ENCODE data around the gene DCUN1D4.

DNA sequence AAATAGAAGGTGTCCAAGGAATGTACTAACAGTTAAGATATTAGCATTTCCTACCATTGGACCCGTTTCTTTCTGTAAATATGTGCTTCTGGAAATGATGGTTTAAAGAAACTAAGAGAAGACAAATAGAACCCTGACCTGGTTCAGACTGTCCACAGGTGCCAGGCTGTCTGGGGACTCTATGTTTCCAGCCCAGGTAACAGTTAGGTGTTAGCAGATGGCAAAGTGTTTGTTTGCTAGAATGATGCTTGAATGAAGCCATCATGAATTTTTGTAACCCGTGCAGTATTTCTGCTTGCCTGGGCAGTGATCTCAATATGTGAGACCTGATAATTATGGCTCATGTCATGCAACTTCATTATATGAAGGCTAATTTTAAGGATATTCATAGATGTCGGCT is 89.7 kb downstream of the DCUN1D4 start:
- TF ChIP-seq CTCF (IDR thresholded peaks at IDR 0.05) (no peak), SIN3A (IDR thresholded peaks at IDR 0.05; ENCODE audit: borderline replicate concordance, low read depth, low read length) (no peak), ZBTB33 (IDR thresholded peaks at IDR 0.05; ENCODE audit: borderline replicate concordance, low read depth) (no peak), FOXM1 (IDR thresholded peaks at IDR 0.05; ENCODE audit: low read depth) (no peak), IRF3 (IDR thresholded peaks at IDR 0.05; ENCODE audit: low read depth, low read length) (no peak), SMC3 (IDR thresholded peaks at IDR 0.05; ENCODE audit: low read depth, low read length) (no peak), EP300 (IDR thresholded peaks at IDR 0.05; ENCODE audit: borderline replicate concordance in 1 of 2, low read depth in 1 of 2, low read length in 1 of 2) (no peak), NFIC (IDR thresholded peaks at IDR 0.05; ENCODE audit: borderline replicate concordance) (no peak), MXI1 (IDR thresholded peaks at IDR 0.05; ENCODE audit: low read depth, low read length) (no peak)
- TF ChIP-seq, protein P1, sequence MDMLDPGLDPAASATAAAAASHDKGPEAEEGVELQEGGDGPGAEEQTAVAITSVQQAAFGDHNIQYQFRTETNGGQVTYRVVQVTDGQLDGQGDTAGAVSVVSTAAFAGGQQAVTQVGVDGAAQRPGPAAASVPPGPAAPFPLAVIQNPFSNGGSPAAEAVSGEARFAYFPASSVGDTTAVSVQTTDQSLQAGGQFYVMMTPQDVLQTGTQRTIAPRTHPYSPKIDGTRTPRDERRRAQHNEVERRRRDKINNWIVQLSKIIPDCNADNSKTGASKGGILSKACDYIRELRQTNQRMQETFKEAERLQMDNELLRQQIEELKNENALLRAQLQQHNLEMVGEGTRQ (IDR thresholded peaks at IDR 0.05; ENCODE audit: borderline replicate concordance, low read depth, low read length), result no peak
